Fibroblast of mammary gland (primary cell): ENCODE results near the gene PSG6.
A peak's percentile ranks its signal among the peaks of the same experiment; 100 is the strongest.
"Not testable (repeated sequence)": the region's sequence is repeated elsewhere in the genome, so short reads cannot be mapped to it uniquely, and the experiment has no call there.

Source experiments
- DNase-seq: peaks from one replicate; pipeline ENCODE4 v3.0.0-alpha.2; 2010; ENCODE audit warnings: low read depth
- H3K4me3 ChIP-seq: 2 replicates; pipeline ENCODE4 v1.5.1; 2011; ENCODE audit warnings: low read depth, mild to moderate bottlenecking, low read length, moderate library complexity; ENCODE audit not compliant: control insufficient read depth
- CTCF ChIP-seq: conservative IDR thresholded peaks from 2 replicates; pipeline ENCODE4 v1.5.1; 2011; ENCODE audit warnings: low read depth, low read length, inconsistent platforms; ENCODE audit not compliant: control insufficient read depth, insufficient read depth

Gene PSG6

DNA sequence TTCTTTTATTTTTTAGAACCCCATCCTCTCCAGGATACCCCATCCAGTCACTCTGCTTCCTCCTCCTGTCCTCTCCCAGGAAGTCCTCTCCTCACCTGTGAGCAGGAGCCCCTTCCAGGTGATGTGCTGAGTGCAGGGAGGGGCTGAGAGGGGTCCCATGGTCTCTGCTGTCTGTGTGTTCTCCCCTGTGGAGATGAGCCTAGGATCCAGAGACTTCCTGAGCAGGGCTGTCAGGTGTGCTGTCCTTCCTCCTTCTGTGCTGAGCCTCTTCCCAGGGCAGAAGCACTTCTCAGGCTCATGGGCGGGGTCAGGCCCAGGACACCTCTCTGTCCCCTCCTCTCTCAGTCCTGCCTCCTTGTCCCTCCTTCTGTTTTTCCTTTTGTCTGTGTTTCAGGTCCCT lies at the start of gene PSG6:
PSG6 (minus strand) TSS at position 261 of the 400 bp plus-strand sequence; CDS start at position 159, 102 bp downstream.
- DNase-seq, H3K4me3 ChIP-seq: not testable (repeated sequence)

DNA sequence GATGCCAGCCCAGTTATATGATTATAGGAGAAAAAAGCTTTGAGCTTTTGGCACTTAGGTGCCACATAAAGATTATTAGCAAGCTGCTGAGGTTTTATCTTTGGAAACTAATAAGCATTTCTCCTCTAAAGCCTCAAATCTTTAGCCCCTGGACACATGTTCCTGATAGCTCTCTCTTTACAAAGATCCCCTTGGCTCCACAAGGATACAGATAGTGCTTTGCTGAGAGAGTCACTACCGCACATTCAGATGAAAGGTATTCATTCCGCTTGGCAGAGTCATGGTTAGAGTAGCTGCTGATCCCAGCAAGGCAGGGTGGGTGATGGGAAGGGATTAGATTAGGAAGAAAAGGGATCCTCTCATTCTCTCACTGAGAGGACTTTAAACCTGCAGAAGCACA lies 47.5 kb upstream of the PSG6 start:
- no peak for TF ChIP-seq CTCF
- no peak overlapping the region for H3K4me3 ChIP-seq
- peak; percentile 50 for DNase-seq

DNA sequence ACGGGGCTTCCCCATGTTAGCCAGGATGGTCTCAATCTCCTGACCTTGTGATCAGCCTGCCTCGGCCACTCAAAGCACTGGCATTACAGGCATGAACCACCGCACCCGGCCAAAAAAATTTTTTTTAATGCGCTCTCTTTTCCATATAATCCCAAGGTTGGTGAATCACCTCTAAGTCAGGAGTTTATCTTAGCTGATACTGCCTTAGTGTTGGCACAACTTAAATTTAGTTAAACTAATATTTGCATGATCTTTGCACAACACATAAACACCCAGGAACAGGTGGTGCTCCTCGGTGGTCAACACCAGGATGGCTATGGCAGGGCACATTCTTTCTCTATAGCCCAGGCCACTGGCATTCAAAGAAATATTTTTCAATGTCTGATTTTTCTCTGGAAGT lies 43.4 kb upstream of the PSG6 start:
- no peak for TF ChIP-seq CTCF
- DNase-seq: no peak
- no peak overlapping the region for H3K4me3 ChIP-seq

GRCh38 chr19:42952126-42952525 lies 34.4 kb upstream of the PSG6 start:
- not testable (repeated sequence) for DNase-seq, H3K4me3 ChIP-seq

- DNase-seq, H3K4me3 ChIP-seq: not testable (repeated sequence)
Observed at GRCh38 chr19:42951476-42951875, 33.8 kb upstream of the PSG6 start.

DNA sequence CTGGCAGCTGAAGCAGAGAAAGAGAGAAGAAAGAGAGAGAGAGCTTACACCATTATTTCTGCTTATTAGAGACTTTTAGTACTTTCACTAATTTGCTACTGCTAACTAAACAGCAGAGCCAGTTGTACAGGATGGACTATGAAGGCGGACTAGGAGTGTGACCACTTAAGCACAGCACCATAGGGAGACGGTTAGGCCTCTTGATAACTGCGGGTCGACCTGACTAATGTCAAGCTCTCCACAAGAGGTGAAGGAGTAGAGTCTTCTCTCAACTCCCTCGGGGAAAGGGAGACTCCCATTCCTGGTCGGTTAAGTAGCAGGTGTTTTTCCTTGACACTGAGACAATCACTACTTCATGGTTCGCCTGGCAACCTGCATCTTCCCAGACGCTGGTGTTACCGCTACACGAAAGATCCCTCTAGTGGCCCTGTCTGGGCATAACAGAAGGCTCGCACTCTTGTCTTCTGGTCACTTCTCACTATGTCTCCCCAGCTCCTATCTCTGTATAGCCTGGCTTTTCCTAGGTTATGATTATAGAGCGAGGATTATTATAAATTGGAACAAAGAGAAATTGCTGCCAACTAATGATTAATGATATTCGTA lies 24.6 kb upstream of the PSG6 start:
- no peak overlapping the region for H3K4me3 ChIP-seq
- peak; percentile 63 for TF ChIP-seq CTCF
- peak; percentile 29 for DNase-seq

DNA sequence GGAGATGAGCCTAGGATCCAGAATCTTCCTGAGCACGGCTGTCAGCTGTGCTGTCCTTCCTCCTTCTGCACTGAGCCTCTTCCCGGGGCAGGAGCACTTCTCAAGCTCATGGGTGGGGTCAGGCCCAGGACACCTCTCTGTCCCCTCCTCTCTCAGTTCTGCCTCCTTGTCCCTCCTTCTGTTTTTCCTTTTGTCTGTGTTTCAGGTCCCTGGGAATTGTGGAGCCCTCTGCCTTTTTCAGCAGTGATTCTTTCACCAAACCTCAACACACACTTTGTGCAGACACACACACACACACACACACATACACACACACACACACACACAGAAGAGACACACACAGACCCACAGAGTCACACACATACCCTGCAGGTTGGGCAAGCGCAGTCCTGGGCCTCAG lies 19.4 kb upstream of the PSG6 start, which contains the start of gene PSG7:
PSG7 (minus strand) TSS at position 101 of the 400 bp plus-strand sequence. CDS start 131 bp downstream, outside the sequence.
- not testable (repeated sequence) for H3K4me3 ChIP-seq, DNase-seq

DNA sequence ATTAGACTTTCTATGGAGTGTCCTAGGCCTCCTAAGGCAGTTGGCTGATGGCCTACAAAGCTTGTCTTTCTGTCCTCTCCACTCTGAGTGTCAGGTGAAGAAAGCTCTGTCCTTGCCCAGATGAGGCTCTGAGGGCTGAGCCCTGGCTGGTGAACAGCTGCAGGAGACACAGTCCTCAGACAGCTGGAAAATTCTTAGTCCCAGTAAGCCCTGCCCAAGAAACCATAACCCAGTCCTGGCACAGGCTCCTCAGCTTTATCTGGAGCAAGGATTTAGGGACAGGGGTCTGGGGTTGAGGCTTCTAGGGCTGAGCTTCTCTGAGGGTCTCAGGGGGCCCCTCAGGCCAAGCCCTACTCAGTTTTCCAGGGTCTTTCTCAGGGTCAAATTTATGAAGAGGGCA lies 17.0 kb upstream of the PSG6 start:
- DNase-seq, H3K4me3 ChIP-seq: not testable (repeated sequence)

- DNase-seq: peak; percentile 63
- not testable (repeated sequence) for H3K4me3 ChIP-seq
Observed at GRCh38 chr19:42934183-42934582, 16.5 kb upstream of the PSG6 start.

DNA sequence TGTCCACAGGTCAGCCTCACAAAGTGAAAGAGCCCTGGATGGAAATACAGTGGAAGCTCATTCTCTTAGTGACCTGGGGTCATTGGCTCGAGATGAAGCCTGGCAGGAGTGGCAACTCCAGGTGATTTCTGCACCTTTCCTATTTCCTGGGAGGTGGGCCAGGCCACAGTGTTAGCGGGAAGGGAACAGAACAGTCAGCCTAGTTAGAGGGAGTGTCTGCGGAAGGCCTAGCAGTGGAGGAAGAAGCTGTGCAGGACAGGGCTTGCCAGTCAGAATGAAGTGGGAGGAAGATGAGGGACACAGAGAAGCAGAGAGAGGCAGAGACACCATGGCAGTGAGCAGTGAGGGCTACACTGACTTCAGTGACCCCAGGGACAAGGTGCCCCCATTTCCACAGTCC lies 15.7 kb upstream of the PSG6 start:
- H3K4me3 ChIP-seq, DNase-seq: not testable (repeated sequence)

GRCh38 chr19:42932485-42933101 lies 14.9 kb upstream of the PSG6 start:
- H3K4me3 ChIP-seq: not testable (repeated sequence)
- DNase-seq: peak; percentile 88
